HG03064 (cell line): ENCODE measurements around the gene SUSD5.
"Not testable (repeated sequence)": the region's sequence is repeated elsewhere in the genome, so short reads cannot be mapped to it uniquely, and the experiment has no call there.

Source experiments
- ATAC-seq: cut with Tn5 transposase; IDR thresholded peaks from one replicate; pipeline ENCODE4 v1.9.1; 2021; ENCODE audit warnings: low read depth; ENCODE audit not compliant: unreplicated experiment

SUSD5 gene

DNA sequence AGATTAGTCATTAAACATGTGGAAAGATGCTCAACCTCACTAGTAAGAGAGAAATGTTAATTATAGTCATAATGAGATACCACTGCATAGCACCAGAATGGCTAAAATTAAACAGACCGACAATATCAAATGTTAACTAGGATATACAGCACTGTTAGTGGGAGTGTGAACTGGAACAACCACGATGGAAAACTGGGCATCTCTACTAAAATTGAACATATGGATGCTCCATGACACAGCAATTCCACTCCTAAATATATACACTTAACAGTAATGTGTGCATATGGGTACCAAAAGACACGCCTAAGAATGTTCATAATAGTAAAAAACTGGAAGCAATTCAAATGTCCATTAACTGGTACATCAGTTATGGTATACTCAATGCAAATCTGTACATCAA, 63.3 kb downstream of the SUSD5 start:
- no peak for ATAC-seq

DNA sequence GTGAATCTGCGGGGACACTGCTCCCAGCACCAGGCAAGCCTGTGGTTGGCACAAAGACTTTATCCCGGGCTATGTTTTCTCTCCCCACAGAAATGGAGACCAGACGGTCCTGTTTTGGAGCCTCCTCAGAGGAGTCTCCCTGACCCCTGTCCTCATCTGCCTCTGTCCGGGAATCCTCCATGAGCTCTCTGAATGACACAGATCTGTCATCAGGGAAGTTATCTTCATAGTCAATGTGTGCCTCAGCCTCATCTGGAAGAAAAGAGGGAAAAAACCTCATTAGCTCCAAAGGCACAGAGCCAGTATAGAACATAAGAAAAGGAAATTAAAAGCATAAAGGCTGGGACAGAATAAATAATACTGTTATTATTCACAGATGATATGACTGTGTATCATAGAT, 64.8 kb downstream of the SUSD5 start:
- ATAC-seq, result no peak

DNA sequence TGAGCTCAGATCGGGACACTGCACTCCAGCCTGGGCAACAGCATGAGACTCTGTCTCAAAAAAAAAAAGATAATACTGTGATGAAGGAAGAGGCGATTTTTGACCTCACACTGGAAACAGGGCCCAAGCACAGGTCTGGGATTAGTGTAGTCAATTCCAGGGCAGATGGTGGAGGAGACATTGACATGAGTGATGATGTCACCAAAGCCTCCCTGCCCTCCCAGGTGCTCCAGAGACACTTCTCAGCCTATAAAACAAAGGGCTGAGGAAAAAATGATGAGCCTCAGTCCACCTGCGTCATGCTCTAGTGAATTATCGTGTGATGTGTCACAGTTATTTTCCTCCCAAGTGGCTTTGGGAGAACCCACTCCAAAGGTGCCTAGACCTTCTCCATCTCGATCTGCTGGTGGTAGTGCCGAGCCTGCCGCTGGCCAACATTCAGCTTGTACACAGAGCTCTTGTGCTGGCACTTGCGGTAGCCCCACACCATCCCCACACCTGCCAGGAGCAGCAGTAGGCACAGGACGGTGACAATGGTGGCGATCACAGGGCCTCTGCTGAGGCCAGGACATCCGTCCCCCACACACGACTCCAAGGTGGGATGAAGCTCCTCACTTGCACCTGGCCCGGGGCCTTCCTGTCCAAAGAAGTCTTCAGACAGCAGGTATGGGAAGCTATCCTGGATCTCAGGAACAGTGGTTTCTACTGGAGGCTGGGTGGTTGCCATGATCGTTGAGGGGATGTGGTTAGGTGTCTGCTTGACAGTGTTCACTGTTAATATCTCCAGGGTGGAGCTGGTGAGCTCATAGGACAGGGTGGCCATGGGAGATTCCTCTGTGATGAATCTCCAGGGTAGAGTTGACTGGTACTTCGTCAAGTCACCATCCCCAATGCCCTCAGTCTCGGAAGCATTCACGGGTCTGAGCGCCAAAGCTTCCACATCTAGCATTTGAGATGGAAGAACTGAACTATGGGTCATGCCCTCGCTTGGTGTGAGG, 65.9 kb downstream of the SUSD5 start:
- ATAC-seq, result no peak

DNA sequence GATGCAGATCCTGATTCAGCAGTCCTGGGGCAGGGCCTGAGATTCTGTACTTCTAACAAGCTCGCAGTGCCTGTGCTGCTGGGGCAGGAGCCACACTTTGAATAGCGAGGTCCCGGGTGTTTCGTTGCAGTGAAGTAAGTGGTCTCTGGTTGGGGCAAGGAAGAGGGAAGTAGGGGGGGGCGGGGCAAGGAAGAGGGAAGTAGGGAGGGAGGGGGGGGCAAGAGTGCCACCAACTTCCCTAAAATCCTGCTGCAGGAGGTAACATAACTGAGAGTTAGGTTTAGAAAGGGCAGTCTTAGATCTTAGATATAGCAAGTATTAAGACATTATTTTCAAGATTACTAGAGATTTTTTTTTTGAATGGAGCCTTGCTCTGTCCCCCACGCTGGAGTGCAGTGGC, 69.3 kb downstream of the SUSD5 start:
- no peak for ATAC-seq

DNA sequence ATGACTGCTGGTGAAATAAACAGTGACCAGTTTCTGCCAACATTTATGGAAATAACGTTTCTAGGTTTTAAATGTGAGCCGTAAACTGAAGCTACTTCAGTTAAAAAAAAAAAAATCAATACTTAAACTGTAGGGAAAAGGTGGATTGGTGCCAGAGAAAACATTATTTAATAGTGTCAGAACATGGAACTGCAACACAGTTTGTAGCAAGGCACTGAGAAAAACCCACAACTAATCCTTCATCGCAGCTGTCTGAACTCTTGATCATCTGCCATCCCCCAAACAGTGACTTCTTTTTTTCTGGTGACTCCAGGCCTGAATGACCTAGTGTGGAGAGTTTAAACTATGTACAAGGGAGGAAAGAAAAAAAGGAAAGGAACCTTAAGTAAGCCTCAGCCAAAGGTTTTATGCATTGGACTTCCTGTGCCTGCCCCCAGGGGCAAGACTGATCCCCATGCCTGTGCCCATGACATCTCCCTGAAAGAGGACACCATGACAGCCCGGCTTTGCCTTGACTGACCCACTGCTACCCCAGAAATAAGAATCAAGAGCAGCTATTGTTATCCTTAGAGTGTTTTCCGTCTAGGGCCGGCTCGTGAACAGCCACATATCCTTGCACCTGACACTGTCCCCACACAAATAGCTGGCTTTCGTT, 71.7 kb downstream of the SUSD5 start:
- no peak for ATAC-seq

DNA sequence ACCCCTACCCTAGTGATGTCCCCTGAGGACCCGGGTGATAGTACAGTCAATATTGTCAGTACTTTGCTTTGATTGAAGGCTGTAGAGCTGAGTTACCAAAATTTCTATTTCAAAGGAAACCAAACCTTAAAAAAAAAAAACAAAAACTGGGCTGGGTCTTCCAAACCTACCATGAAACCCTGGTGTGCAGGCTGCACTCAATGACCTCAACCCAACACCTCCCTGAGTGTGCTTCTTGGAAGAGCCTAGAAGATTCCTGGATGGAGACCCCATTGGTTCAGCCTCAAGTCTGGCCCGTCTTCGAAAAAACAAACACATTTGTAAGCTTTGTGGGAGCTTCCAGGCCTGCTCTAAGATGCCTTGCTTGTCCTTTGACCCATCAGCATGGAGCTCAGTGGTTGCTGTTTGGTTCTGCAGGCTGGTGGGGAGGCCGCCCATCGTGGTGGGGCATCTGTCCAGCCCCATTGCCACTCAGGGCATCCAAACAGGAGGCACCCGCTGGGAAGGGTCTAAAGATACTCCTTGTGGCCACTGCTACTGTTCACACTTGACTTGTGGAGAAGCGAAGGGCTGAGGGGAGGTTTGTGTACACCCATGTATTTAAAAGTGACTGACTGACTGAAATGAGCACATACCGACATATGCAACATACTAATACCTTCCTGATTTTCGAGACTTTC, 72.6 kb downstream of the SUSD5 start:
- ATAC-seq, result no peak

DNA sequence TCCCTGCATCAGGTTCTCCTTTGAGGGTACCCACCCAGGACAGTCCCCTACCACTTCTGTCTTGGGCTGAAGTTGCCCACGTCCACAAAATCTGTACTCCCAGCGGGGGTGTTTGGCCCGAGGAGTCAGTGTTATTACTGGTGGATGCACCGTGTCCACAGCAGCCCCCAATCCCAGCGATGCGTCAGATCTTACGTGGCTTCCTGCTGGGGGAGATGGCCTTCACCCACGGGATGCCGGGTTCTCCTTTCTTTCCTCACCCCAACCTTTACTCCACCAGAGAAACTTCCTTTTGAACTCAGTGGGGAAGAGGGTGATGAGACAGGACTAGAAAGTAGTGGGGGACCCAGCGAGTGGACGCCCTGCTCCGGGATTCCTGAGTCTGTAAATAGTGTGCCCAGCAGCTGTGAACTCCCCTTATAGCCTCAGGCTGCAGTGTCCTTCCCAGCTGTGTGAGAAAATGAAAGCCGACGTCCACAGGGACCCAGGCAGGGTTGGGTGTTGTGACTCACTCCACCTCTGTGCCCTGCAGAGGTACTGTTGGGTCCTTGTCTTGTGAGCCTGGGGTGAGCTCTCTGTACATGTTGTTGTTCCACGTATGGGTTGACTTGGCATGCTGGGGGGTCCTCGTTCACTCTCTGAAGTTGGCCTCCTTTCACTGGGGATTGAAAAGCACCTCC, 73.2 kb downstream of the SUSD5 start:
- no peak for ATAC-seq

DNA sequence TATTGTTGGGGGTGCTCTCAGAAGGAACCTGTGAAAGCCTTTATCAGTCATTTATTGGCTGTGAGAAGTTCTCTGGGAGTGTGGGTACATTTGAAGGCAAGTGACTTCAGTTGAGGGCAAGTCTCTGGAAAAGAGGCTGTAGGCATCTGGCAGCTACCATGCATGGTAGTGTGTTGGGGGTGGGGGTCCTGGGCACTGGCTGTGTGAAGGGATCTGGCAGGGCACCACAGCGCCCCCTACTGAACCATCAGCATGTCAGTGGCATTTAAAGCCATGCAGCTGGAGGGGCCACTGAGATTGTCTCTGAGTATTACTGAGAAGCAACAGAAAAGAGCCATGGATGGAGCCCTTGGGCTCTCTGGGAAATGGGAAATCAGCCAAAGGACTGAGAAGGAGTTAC, 74.2 kb downstream of the SUSD5 start:
- ATAC-seq, result no peak

DNA sequence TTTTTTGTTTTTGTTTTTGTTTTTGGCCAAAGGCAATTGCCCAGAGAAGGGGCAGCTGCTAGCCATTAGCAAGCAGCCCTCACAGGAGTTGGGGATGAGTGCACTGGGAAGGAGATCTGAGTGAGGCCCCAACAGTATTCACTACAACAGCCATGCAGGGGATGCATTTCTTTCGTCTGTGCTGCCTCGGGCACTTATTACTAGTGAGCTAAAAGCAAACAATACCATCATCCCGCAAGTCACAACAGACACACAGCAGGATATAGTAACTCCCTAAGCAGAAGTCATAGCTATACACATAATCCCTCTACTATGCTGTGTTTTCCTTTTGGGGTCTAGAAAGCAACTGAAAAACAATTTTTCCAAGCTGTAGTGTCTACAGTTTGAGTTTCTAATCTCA, 77.6 kb downstream of the SUSD5 start:
- no peak for ATAC-seq

DNA sequence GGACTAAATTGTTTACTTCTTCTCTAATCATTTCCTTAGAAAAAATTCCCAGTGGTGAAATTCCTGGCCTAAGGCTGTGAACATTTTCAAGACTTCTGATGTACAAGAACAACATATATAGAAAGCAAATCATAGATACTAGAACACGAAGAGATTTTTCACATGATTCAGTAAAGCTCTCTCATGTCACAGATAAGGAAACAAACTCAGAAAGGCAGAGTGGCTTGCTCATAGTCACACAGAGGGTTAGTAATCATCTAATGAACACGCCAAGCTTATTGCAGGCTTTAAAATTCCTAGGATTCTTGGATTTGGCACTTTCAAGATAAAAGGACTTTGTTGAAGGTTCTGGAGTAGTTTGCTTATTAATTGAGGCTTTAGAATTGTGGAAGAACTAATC, 78.6 kb downstream of the SUSD5 start:
- no peak for ATAC-seq

DNA sequence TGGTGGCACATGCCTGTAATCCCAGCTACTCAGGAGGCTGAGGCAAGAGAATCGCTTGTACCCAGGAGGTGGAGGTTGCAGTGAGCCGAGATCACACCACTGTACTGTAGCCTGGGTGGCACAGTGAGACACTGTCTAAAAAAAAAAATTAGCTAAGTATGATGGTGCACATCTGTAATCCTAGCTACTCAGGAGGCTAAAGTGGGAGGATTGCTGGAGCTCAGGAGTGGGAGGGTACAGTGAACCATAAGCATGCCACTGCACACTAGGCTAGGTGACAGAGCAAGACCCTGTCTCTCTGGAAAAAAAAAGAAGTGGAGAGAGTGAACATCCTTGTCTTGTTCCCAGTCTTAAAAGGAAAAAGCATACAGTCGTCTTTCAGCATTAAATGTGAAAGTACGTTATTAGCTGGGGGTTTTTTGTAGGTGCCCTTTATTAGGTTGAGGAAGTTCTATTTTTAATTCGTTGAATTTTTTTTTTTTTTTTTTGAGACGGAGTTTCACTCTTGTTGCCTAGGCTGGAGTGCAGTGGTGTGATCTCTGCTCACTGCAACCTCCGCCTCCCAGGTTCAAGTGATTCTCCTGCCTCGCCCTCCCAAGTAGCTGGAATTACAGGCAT, 79.5 kb downstream of the SUSD5 start:
- not testable (repeated sequence) for ATAC-seq

DNA sequence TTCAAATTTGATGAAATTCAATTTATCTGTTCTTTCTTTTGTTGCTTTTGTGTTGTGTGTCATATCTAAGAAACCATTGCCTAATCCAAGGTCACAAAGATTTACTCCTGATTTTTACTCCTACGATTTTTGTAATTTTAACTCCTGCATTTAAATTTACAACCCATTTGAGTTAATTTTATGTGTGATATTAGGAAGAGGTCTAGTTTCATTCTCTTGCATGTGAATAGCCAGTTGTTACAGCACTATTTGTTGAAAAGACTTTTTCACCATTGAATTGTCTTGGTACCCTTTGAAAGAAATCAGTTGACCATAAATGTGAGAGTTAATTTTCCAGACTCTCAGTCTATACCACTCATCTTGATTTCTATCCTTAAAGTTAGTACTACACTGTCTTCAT, 80.9 kb downstream of the SUSD5 start:
- no peak for ATAC-seq

DNA sequence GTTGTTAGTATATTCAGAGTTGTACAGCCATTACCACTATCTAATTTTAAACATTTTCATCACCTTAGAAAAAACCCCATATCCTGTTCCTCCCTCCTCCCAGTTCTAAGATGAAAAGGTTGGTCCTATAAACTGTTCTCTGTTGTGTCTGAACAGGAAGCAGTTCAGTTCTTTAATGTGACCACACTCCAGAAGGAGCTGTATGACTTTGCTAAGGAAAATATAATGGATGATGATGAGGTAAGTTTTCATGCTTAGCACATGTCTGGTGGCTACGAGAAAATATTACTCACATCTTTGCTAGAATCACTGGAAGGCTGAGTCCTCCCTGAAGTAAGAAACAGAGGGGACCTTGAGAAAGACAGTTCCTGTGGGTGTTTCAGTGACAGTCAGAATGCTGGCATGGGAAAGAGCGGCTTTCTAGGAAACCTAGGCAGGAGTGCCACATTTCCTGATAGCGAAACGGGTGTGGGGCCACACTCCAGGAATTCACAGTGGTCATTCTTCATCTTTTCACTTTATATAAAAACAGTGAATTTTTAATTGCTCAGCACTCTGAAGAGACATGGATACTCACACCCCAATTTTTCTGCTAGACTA, 84.5 kb downstream of the SUSD5 start:
- no peak for ATAC-seq

DNA sequence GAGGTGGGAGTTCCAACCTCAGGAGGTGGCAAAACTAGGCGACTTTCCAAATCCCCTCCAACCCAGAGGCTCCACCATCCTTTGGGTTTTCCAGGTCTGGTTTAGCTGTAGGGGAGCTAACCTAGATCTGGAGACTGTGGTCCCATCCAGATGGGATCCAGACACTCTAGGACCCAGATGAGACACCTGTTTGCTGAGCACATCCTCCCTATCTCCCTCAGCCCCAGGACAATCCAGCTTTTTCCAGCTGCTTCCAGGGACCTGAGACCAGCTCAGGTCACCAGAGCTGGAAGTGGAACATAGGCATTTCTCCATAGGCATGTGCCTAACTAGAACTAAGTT, 86.6 kb downstream of the SUSD5 start:
- no peak for ATAC-seq

DNA sequence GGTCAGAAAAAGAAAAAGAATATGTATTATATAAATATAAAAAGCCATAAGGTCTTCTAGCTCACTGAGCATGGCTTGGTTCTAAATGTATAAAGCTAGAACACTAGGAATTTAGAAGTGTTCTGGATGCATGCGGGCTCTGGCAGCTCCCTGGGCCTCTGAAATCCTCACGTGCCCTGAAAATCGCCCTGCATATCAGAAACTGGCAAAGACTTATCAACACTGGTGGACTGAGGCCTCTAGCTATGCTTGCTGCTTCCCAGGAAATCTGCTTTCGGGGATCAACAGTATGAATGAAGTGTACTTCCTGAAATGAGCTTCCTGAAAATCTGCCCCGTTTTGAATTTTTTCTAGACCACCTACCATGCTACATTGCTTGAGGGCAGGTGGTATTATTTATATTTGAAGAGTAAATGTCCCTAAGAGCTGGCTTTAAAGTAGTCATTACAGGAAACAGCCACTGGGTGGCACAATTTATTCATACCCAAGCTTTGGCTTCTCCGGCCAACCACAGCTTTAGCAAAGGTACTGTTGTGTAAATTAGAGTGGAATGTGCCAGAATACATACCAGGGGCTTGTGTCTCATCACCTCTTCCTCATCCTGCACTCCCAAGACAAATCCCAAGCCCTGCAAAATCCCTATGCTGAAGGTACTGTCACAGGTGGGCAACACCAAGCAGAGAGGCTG, 87.1 kb downstream of the SUSD5 start:
- ATAC-seq, result peak; percentile 72

DNA sequence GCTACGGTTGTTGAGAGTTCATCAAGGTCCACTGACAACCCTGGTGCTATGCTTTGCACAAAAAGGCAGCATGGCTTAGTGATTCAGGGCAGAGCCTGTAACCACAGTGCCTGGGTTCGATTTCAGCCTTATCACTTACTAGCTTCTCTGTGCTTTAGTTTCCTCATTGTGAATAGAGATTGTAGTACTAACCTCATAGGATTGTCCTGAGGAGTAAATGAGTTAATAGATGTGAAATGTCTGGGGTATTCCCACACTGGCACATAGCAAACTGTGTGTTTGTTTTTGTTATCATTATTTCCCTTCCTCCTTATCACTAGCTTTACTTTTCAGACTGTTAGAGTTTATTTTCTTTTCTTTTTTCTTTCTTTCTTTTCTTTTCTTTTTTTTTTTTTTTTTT, 88.5 kb downstream of the SUSD5 start:
- no peak for ATAC-seq

DNA sequence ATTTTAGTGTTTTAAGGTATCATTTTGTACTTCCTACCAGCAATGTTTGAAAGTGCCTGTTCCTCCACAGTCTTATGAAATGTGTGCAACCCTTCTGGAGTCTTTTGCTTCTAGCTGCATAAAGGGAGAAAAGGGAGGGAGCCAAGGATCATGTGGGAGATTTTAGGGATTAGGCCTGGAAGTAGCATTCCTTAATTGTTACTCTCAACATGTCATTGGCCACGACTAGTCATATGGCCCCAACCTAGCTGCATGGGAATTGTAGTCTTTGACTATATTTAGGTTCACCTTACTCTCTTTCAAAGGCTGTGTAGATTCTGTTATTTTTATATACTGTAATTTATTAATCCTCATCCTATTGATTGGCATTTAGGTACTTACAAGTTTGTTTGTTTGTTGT, 89.9 kb downstream of the SUSD5 start:
- no peak for ATAC-seq

DNA sequence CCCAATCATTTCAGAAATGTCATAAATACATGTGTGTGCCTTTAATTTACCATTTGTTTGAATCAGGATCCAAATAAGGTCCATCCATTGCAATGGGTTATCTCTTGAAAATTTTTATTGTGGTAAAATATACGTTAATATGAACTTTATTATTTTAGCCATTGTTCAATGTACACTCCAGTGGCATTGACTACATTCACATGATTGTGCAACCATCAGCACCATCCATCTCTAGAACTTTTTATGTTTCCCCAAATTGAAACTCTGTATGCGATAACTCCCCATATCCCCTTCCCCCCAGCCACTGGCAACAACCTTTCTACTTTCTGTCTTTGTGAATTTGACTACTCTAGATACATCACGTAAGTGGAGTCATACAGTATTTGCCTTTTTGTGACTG, 92.8 kb downstream of the SUSD5 start:
- ATAC-seq, result no peak

DNA sequence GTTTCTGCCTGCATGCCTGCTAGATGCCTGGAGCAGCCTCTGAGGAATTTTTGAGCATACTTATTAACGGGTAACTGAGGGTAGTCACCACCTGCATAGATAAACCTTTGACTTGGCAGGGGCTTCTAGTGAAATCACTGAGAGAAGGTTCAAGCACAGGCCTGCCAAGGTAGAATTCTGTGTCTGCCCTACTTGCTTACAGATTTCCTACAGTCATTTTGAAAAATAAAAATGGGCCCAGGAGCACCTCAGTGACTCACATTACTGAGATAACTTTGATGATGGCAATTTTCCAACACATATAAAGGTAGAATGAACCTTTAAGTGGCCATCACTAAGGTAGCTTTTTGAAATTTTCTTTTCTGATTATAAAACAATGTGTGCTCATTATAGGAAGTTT, 94.0 kb downstream of the SUSD5 start:
- ATAC-seq, result no peak

DNA sequence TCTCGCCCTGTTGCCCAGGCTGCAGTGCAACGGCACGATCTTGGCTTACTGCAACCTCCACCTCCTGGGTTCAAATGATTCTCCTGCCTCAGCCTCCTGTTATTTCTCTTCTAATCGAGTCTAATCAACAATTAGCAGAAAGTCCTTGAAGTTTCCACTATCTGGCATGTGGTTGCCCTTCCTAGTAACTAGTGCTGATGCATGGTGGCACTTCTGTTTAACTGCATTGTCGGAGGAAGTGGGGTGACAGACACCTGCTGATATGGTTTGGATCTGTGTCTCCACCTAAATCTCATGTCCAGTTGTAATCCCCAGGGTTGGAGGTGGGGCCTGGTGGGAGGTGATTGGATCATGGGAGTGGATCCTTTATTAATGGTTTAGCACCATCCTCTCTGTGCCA, 95.6 kb downstream of the SUSD5 start:
- no peak for ATAC-seq
